ENCODE results near the gene LMO1. TPM values are rescaled to one million over a fixed set of nuclear protein-coding genes. Genes with fewer than 3 reads are reported as not detected.

LMO1 gene
- total RNA-seq, 1 donor from 2014 or later, result 0.41 TPM

DNA sequence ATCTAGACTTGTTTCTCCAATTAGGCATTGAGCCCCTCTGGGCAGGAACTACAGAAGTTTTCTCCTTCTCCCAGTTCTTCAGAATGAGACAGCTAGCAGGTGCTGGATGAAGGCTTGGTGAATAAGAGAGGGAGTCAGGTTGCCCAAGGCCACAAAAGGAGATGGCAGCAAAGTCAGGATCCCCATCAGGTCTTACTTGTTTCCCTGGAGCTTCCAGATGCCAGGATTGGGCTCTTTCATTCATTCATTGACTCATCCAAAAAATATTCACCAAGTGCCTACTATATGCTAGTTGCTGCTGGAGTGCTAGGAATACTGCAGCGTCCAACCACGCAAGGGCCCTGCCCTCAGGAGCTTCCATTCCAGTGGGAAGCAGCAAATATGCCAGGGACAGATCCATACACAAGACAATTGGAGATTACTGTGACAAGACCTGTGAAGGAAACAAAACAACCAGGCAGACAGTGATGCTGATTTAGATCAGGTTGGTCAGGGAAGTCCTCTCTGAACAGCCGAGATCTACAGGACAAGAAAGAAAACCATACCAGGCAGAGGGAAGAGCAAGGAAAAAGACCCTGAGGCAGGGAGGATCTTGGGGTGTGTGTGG lies 24.6 kb upstream of the LMO1 start:
- DNase-seq, result no peak

DNA sequence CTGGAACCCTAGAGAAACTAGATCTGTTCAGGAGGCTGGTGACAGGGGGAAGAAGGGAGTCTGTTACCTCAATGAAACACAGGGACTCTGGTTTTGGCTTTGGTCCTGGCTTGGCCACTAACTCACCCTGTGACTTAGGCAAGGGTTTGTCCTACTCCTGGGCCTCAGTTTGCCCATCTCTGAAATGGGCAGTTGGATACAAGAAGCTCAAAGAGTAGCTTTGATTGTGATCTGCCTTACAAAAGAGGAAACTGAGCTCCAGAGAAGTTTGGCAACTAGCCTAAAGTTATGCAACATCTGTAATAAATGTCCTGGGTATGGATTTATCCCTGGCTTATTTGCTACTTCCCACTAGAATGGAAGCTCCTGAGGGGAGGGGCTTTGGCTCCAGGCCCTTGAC lies 24.0 kb upstream of the LMO1 start:
- no peak for DNase-seq

DNA sequence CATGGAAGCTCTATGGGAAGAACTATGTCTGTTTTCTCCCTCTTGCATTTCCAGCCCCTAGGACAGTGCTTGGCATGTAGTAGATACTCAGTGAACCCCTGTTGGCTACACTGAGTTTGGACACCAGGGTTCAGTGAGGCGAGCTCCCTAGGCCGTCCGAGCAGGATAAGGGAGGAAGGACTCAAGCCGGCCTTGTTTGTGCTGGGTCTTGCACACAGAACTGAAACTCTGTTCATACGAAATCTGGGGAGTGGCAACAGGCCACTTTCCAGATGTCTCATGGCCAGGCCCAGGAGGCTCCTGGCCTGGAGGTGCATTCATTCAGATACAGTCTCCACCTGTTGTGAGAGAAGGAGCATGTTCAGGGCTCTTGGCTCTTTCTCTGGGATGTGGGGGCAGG lies 23.6 kb upstream of the LMO1 start:
- no peak for DNase-seq

DNA sequence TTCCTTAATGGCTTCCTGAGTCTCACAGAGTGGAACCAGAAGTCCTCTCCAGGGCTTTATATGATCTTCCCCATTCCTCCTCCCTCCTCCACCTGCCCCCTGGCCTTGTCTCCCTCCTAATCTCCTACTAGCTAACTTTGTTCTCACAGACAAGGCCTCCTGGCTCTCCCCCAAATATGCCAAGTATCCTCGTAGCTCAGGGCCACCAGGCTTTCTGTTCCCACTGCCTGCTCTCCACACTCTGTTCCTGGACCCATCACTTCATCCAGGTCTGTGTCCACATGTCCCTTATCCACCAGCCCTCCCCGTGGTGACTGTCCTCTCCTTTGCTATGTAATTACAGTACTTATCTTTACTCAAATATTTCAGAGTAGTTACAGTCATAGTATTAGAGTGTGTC lies 23.2 kb upstream of the LMO1 start:
- no peak for DNase-seq

DNA sequence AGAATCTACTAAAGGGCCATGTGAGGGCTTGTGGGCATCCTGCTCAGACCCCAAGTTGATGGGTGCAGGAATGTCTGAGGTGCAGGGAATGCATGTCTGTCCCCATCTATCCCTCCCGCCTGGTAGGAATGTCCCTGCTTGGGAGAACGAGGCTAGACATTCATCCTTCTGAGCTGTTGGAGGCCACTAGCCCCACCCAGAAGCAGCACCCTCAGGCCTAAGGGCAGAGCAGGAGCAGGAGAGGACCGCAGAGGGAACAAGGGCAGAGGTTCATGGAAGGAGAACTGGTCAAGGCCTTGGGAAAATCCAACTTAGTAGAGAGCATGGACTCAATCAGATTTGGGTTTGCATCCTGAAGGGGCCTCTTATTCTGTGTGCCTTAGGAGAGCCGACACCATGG lies 22.1 kb upstream of the LMO1 start:
- no peak for DNase-seq

DNA sequence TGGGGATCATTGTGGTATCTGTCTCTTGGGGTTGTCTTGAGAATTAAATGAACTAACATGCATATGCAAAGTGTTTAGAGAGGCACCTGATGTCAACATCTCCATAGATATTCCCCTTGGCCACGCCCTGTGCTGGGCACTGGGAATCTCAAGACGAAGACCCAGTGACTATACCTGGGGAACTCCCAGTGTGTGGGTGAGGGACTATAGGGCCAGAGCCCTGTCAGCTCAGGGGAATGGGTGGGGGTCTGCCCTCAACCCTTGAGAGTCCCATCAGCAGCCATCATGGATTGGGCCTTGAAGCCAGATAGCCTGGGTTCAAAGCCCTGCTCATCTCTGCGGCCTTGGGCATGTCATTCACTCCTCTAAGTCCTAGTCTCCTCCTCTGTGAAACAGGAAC lies 21.6 kb upstream of the LMO1 start:
- no peak for DNase-seq

DNA sequence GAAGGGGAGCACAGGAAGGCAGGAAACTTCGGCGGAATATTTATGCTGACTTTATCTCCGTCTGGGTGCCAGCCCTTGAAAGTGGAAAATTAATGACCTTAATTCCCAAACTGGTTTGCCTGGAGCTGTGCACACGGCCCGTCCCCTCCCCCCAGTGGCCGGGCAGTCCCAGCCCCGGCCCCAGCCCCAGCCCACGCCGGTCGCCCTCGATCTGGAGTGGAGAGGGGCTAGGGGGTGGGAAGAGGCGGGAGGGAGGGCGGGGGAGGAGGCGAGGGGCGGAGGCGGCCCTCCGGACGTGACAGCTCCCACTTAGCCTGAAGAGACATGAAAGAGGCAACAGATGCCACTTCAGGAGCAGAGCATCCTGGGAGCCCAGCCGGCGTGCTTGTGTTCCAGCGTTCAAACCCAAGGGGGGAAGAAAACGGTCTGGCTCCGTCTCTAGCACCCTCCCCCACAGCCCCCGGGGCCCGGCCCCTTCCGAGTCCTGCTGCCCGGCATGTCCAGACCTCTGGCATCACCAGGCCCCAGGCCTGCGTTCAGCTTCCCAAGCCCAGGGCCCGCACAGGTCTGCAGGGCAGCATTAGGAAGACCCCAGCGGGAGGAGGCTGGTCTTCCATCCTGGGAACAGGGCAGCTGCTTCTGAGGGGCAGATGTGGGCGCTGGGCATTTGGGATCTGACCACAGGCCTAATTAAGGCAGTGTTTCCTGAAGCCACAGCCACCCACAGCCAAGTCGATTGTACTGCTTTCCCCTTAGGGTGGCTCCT lies 20.0 kb upstream of the LMO1 start:
- DNase-seq, result peak; percentile 70

DNA sequence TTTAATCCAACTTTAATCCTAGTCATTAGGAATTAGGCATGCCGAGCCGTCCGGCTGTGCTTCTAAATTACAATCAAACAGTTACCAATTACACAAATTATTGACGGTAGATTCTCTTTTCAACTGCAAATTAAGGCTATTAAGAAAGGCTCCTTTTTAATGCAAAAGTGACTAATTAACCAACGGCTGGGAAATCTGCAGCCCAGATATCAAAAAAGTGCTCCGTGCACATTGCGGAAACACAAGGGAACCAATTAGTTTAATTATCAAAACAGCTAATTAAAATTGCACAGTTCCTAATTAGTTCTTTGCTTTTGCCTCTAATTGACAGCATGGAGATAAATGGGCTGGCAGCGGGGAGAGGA lies 19.4 kb upstream of the LMO1 start:
- DNase-seq, result no peak

DNA sequence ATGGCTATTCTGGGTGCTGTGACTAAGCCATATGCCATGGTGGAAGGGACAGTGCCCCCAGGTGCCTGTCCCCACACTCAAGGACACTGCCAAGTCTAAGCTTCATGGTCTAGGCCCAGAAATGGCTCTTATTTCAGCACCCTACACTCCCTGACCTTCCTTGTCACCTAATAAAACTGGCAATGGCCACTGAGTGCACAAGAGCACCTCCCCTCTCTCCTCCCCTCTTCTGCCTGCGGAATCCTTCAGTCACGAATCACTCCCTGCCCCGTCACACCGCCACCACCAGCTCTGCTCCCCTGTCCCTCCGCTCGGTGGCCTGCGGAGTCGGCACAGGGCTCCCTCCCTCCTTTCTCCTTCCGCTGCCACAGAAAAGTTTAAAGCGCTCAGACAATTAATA lies 19.0 kb upstream of the LMO1 start:
- no peak for DNase-seq

DNA sequence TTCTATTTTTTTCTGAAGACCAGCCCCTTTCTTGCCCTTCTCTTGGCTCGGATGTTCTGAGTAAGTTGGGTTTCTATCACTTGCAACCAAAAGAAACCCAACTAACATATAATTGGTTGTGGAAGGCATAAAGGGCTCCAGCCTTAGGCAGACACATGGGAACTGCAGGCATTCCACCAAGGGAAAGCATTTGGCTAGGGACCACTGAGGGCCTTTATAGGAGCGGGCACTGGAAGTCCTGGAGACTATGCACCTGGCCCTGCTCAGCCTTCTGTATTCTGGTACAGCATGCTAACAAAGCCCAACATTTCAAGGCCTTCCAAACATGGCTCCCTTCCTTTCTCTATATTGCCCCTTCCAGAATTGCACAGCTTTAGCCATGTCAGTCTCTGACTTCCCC lies 17.6 kb upstream of the LMO1 start:
- DNase-seq, result no peak

DNA sequence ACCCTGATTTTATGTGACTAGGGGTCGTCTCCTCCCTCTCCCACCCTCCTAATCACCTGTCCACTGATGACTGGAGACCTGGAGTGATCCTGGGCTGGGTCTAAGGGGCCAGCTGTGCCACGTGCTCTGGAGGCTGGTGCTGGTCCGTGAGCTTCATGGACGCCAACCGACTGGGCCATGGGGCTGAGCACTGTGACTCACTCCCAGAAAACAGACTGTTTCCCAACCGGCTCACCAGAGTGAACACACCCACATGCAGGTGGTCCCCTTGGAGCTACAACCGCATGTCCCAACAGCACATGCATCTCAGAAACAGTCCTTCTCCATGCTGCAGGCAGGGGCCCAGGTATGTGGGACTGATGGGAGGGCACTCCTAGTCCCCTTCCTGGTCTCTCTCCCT lies 14.0 kb upstream of the LMO1 start:
- DNase-seq, result no peak

DNA sequence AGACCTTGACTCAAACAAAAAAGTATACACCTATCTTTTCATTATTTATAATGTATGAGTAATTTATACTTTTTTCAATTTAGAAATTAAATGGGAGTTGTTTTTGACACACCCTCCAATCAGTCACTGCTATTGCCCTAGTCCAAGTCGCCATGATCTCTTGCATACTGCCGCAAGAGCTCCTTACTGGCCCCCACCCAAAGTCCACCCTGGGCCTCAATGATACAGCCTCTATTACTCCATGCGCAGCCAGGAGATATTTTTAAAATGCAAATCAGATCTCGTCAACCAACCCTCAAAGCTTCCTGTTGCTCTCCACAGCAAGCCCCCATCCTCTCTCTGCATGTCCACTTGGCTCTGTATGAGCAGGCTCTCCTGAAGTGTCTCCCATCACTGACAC lies 12.8 kb upstream of the LMO1 start:
- DNase-seq, result no peak

DNA sequence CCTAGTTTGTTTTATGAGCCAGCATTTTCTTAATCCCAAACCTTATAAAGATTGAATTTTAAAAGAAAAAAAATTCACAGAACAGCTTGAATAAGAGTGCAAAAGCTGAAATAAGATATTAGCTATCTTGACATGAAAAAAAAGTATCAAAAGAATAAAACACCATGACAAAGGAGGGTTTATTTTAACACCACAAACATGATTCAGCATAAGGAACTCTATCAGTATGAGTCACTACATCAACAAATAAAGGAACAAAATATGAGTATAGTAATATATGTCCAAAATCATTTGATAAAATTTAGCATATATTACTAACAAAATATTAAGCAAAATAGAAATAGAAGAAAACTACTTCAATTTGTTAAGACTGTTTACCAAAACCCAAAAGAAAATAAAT lies 9.6 kb upstream of the LMO1 start:
- no peak for DNase-seq

DNA sequence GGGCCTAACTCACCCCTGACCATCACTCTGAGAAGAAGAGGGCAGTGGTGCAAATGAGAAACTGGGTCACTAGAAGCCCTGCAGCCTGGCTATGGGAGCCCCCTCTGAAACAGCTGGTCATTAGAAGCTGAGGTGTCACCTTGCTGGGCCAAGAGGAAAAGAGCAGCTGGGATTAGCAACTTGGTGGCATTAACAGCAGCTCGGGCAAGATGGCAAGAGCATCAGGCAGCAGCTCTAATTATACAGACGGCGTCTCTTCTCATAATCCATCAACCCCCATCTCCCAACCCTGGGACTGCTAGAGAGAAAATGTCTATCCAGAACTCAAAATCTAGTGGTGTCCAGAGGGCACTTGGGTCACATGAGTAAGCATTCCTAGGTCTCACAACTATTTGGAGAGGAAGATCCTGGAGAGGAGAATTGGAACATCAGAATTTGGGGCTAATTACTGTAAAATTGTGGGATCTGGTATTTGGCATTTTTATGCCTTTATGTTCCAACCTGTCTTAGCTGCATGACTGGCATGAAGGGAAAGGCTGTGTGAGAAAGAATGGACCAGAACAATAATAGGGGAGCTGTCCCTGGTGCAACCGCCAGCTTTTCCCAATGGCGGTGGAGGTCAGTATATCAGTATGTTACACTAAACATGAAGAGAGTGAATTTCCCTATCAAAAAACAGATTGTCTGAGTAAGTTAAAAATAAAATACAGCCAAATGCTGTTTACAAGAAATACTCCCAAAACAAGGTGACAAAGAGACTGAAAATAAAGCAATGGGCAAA lies 7.6 kb upstream of the LMO1 start:
- DNase-seq, result no peak

DNA sequence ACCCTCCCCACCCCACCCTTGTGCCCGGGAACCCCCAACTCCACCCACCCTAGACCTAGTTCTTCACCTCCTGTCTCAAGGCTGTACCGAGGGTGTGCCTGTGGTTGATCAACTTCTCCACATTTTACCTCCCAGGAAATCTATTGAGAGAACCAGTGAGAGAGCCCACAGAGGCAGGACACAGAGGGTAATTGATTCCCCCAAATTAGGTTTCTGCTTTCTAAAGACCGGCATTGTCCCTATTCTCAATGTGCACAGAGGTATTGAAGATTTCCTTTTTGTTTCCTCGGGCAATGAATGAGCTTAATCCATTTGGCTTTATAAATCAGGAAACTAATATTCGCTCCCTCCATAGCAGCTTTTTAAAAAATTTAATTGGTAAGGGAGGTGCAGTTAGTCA lies 6.0 kb upstream of the LMO1 start:
- no peak for DNase-seq

DNA sequence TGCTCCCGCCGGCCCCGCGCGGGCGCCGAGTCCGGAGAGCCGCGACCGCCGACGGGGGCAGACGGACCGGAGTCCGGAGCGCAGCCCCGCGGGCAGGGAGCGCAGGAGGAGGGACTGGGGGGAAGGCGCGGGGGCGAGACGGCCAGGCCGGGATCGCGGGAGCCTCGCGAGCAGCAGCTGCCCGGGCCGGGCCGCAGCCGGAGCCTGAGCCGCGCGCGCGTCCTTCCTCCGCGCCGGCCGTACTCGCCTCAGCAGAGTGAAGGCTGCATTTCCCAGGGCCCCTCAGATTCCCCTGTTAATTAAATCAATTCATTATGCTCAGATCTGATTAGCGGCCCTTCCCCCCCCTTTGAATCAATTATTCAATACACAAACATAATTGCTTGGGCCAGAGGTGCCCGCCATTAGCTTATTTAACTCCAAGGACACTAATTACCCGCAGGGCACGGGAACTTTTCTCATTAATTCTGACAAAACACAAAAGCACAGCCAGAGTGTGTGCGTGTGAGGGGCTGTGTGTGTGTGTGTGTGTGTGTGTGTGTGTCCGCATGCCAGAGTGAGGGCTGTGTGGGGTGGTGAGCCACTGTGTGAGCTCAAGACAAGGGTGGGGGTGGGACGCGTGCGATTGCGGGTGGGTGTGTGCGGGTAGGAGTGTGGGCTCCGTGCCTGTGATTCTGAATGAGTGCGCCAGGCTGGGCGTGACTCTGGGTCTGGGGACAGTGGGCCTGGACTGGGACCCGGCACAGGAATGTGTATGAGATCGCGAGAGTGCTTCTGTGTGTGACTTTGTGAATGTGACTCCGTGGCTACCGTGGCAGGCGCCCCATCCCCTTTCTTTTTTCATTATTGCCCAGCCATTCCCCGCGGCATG lies 5.1 kb upstream of the LMO1 start:
- peak; percentile 34 for DNase-seq

DNA sequence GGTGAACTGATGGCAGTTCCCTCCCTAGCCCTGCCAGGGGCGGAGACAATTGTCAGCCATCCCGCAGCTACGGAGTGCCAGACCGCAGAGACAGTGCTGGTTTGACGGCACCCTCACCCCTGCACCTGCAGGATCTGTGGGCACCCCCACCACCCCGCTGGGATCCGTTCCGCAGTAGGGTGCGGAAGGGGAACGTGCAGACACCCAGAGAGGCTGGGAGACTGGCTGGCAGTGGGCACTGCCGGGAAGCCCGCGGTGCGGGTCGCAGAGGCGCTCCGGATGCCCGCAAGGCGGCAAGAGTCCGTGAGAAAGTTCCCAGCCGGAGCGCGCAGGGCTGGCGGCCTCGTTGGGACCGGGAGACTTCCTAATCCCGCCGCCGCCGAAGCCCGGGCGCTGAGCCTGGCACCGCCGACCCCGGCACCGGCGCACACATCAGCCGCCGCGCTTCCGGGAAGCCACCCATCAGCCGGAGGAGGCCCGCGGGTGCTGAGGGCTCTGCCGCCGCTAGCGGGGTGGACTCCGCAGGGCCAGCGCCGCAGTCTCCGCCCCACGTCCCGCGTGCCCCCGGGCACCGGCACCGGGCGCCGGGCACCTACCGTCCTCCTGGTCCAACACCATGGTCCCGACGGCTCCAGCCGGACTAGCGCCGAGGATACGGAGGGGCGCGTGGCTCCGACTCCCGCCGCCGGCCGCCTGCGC lies 4.3 kb upstream of the LMO1 start:
- no peak for DNase-seq

DNA sequence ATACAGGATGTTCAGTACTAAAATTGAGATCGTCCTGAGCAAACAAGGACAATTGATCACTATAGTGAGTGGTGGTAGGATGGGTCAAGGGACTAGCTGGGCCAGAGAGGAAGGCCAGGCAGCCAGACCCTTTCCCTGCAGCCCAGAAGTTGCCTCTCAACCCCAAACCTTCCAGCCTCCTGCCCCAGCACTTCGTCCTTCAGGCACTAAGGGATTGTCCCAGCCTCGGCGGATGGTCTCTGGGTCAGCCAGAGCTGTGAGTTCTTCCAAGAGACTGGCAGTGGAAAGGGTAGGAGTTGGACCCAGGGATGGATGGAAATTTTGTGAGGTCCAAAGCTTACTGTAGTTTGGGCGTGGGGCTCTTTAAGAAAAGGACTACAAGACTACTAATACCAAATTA lies 3.6 kb upstream of the LMO1 start:
- DNase-seq, result no peak

DNA sequence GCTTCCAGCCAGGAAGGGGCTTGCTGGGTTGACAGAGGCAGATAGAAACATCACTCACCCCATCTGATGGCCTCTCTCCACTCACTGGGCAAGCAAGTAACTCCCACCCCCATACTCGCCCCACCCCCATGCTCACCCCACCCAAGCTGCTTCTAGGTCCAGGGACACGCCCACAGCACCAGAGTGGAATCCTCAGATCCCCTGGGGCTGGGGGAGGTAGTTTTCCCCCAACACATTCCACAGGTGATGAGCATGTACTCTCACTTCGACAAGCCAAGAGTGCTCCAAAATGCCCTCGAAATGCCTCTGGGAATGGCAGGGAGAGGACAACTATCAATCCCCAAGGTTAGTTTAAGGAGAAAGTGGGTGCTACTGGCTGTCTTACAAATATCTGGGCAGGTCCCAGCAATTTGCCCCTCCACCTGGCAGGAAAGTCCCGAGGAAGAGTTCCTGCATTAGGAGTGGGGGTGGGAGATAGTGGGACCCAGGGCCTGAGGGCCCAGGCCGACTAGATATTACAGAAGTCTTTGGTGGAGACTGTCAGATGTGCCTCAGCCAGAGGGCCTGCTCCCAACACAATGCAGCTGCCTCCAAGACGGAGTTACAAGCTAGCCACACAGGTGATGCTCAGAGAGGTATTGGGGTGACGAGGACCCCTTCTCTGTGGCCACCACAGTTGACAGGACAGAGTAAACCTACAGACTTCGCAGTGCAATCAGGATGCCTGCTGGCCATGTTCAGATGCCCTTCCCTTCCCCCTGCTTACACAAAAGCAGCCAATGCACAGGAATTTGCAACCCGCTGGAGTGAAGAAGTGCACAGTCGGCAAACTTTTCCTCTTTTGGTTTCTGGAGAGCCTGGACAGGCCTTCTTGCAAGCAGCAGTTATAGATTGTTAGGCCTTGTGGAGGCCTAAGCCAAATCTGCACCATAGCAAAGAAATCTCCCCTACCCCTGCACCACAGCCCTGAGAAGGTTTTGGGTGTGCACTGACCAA lies 2.9 kb upstream of the LMO1 start:
- no peak for DNase-seq

DNA sequence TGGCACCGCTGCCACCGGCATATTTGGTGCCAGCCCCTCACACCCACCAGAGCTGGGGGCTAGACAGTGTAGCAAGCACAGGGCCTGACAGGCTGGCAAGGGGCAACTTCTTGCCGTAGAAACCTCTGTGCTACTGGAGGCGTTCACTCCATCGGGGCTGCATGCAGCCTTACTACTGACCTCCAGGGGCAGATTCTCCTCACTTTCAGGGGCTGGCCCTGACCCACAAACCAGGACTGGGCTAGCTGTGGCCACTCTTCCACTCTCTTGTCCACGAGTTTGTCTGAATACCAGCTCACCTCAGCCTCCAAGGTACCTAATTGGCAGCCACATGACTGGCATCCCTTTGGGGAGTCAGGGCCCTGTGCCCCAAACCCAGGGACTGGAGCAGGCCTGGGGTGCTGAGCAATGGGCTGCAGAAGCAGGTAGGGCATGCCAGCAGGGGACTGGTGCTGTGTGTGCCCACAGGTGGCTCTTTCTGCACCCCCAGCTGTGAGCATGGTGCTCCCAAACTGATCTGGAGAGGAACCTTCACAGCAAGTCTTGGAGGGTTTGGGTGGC lies 2.1 kb upstream of the LMO1 start:
- DNase-seq, result no peak

Data from tongue (tissue), 2 donors.